Thymus (tissue), 11 donors: ENCODE data around the gene PGBD5. TPM values are rescaled to one million over a fixed set of nuclear protein-coding genes. Genes with fewer than 3 reads are reported as not detected.

Source experiments
- DNase-seq, 9 donors: peaks; one replicate each; pipeline ENCODE4 v3.0.0-alpha.2; 2013; ENCODE audit warnings: low spot score in 9 of 9, low read depth in 6 of 9, missing footprints in 1 of 9
- H3K27ac ChIP-seq, 2 donors: one replicate each; pipeline ENCODE4 v1.5.1; 2013; ENCODE audit warnings: control low read depth in 1 of 2, low read depth in 1 of 2, low read length in 1 of 2, mild to moderate bottlenecking in 1 of 2, moderate library complexity in 1 of 2
- H3K27me3 ChIP-seq, 2 donors: one replicate each; pipeline ENCODE4 v1.5.1; 2013; ENCODE audit warnings: low read length in 1 of 2; ENCODE audit not compliant: control insufficient read depth in 2 of 2, insufficient read depth in 1 of 2
- H3K36me3 ChIP-seq, 2 donors: one replicate each; pipeline ENCODE4 v1.5.1; 2013; ENCODE audit warnings: low read length in 1 of 2, mild to moderate bottlenecking in 1 of 2, moderate library complexity in 1 of 2; ENCODE audit not compliant: control insufficient read depth in 2 of 2, insufficient read depth in 2 of 2
- H3K4me1 ChIP-seq, 2 donors: one replicate each; pipeline ENCODE4 v1.5.1; 2013; ENCODE audit warnings: low read length in 2 of 2; ENCODE audit not compliant: control insufficient read depth in 2 of 2, insufficient read depth in 2 of 2
- H3K4me3 ChIP-seq, 2 donors: one replicate each; pipeline ENCODE4 v1.5.1; 2013; ENCODE audit warnings: low read length in 2 of 2, control low read depth in 1 of 2, mild to moderate bottlenecking in 1 of 2
- H3K9me3 ChIP-seq, 2 donors: one replicate each; pipeline ENCODE4 v1.5.1; 2013; ENCODE audit warnings: low read length in 1 of 2, mild to moderate bottlenecking in 1 of 2; ENCODE audit not compliant: control insufficient read depth in 2 of 2, insufficient read depth in 1 of 2
- WGBS: extraction: QIAGEN DNeasy Blood & Tissue Kit; methylation state at CpG from one replicate; pipeline ENCODE4 v1.1.7; 2013; 5-methylcytosine and 5-hydroxymethylcytosine counted together
- polyA plus RNA-seq: library from polyadenylated mRNA; stranded (reverse); fragments of 200-250 nt; gene quantifications from one replicate; pipeline ENCODE4 v1.2.3, GENCODE V29; 2013
- total RNA-seq: library from RNA; stranded (reverse); fragments of 120-200 nt; gene quantifications from one replicate; pipeline ENCODE4 v1.2.4, GENCODE V29; 2013
- donor health status: healthy.

The PGBD5 gene
- total and polyA plus RNA-seq, 2 donors = 2.1 to 4.4 TPM

DNA sequence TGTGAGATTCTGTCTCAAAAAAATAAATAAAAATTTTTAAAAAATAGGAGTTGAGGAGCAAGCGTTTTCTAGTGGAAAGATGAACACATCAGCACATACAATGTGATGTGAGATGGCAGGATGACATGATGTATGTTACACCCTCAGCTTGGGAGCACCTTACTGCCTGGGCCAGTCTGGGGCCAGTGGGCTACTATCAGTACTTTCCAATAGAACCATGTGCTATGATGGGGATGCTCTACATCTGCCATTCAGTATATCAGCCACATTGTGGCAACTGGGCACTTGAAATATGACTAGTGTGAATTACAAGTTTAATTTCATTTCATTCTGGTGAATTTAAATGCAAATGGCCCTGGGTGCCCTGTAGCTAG is 156.0 kb downstream of the PGBD5 start:
- WGBS = 95% methylated on average over 1 of the region's 1 CpG
- H3K4me1 ChIP-seq = peaks cover 54 to 92% of the 10 kb centered on the region in 2 donors
- H3K27ac ChIP-seq = peak overlapping the region; percentile 20 to 54
- no peak for DNase-seq
- peaks cover 43 to 81% of the 10 kb centered on the region in 2 donors for H3K36me3 ChIP-seq
- H3K27me3 ChIP-seq = no peaks in the 10 kb centered on the region
- H3K9me3 ChIP-seq = peaks cover 0 to 2% of the 10 kb centered on the region in 2 donors
- no peak overlapping the region for H3K4me3 ChIP-seq

DNA sequence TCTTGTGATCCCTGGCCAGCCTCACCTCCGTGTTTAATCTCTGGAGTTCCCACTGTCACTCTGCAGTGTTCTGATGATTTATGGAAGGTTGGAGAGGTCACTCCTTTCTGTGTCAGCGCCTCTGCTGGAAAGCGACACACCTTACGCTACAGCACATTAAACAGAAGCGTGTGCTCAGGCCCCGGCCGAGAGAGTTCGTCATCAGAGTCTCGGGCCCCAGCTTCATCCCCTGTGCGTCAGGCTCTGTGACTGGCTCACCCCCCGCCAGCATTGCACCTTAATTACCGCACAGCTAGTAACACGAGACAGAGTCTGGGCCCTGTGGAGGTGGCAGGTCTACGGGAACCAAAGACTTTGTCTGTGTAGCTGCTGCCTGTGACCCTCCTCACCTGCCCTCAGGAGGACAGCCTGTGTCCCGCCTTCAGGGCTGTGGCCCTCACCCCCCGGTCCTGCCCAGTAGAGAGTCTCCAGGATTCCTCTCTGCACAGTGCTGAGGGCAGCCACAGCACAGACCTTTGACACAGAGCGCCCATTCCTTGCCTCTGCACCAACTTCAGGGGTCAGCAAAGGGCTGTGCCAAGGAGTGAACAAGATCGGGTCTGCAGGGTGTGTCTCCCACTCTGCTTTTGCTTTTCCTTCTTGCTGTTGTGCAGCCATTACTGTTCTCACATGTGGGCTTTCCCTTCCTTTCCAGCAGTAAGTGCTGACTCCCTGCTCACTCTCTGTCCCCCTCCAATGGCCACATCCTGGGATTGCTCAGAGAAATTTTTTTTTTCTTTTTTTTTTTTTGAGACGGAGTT is 157.6 kb downstream of the PGBD5 start:
- DNase-seq = peak in 1 of 9 donors; percentile 45
- H3K27me3 ChIP-seq = no peaks in the 10 kb centered on the region
- 90% methylated on average over 19 of the region's 19 CpGs for WGBS
- H3K9me3 ChIP-seq = peaks cover 0 to 2% of the 10 kb centered on the region in 2 donors
- H3K4me1 ChIP-seq = peaks cover 47 to 99% of the 10 kb centered on the region in 2 donors
- peaks cover 55 to 86% of the 10 kb centered on the region in 2 donors for H3K36me3 ChIP-seq
- peak overlapping the region in 1 of 2 donors; percentile 60 for H3K27ac ChIP-seq
- no peak overlapping the region for H3K4me3 ChIP-seq

GRCh38 chr1:230267338-230268065 is 158.6 kb downstream of the PGBD5 start:
- H3K4me1 ChIP-seq = peaks cover 37 to 99% of the 10 kb centered on the region in 2 donors
- H3K9me3 ChIP-seq = peaks cover 0 to 2% of the 10 kb centered on the region in 2 donors
- 77% methylated on average over 17 of the region's 17 CpGs for WGBS
- DNase-seq = no peak
- no peak overlapping the region for H3K4me3 ChIP-seq
- H3K27ac ChIP-seq = peak overlapping the region in 1 of 2 donors; percentile 43
- no peaks in the 10 kb centered on the region for H3K27me3 ChIP-seq
- peaks cover 65 to 95% of the 10 kb centered on the region in 2 donors for H3K36me3 ChIP-seq

DNA sequence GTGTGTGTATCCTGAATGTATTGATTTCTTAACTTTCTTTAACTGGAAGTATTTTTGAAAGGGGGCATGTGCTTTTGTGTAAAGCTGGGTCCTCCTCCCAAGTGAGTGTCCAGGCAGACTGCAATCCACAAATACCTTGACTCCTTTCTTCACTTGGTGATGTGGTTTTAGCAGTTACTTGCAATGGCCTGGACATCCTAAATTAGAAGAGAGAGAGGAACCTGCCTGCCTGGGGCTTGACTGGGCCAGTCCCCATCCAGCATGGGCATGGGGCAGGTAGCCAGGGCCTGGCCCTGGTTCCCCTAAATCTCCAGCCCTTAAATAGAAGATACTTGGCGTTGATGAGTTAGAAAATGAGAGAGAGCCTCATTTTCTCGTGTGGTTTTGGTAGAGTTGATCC is 159.7 kb downstream of the PGBD5 start:
- peaks cover 0 to 2% of the 10 kb centered on the region in 2 donors for H3K9me3 ChIP-seq
- H3K4me1 ChIP-seq = peaks cover 26 to 95% of the 10 kb centered on the region in 2 donors
- H3K4me3 ChIP-seq = no peak overlapping the region
- 37% methylated on average over 2 of the region's 2 CpGs for WGBS
- no peaks in the 10 kb centered on the region for H3K27me3 ChIP-seq
- no peak overlapping the region for H3K27ac ChIP-seq
- no peak for DNase-seq
- H3K36me3 ChIP-seq = peaks cover 72 to 92% of the 10 kb centered on the region in 2 donors

DNA sequence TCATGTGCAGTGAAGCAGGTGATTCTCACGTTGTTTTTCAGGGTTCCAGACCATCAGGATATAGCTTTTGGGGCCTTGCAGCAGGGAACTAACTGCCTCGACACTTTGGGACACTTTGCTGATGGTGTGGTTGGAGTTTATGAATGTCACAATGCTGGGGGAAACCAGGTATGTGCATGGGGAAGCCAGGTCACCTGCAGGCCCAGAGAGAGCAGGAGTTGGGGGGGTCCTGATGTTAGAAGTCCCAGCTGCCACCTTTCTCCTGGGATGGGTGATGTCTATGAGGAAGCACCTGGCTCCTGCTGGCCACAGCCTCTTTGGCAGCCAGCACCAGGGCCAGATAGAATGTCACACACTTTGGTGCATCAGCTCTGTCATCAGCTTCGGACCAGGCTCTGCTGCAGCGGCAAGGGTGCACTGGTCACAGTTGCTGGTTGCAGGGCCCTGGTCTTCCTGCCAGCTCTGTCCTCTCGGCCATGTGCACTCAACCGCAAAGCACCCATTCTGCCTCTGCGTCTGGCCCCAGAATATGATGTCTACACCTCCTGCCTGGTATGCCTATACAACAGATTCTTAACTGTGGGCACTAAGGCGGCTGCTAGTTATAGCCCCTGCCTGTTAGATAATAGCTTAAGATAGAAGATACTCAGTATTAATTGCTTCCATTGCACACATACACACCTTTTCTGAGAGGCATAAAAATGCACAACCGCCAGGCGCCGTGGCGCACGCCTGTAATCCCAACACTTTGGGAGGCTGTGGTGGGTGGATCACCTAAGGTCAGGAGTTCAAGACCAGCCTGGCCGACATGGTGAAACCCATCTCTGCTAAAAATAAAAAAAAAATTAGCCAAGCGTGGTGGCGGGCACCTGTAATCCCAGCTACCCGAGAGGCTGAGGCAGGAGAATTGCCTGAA is 160.7 kb downstream of the PGBD5 start:
- Histone ChIP-seq H3K9me3 (peaks cover 0 to 2% of the 10 kb centered on the region in 2 donors), H3K4me3 (no peak overlapping the region), H3K27me3 (no peaks in the 10 kb centered on the region), H3K4me1 (peaks cover 16 to 85% of the 10 kb centered on the region in 2 donors), H3K36me3 (peaks cover 67 to 95% of the 10 kb centered on the region in 2 donors), H3K27ac (no peak overlapping the region)
- no peak for DNase-seq
- WGBS = 91% methylated on average over 17 of the region's 17 CpGs

Other genes with a start within 250 kb of the PGBD5 start
- gene COG2, start 216.1 kb upstream of the PGBD5 start, total RNA-seq = 27.1 TPM
- 20.1 TPM for gene COG2, start 216.1 kb upstream of the PGBD5 start, polyA plus RNA-seq